Measurements from ENCODE around the gene YY1.
A peak's percentile ranks its signal among the peaks of the same experiment; 100 is the strongest.

YY1 gene

DNA sequence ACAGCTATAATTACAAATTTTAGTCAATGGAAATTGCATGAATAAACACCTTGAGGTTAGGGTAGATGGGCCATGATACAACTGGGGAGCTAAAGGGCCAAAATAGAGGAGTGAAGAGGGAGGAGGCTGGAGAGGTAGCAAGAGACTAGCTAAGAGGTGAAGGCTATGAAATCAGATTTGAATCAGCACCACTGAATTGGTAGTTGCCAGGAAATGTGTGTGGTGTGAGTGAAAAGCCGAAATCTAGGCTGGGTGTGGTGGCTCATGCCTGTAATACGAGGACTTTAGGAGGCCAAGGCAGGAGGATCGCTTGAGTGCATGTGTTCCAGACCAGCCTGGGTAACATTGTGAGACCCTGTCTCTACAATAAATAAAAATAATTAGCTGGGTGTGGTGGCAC lies 22.7 kb downstream of the YY1 start:
- 0 out of 2 replicates have a peak overlapping the region, but pooled peaks have one; percentile 18 for H3K27ac ChIP-seq
- TF ChIP-seq CTCF (conservative IDR thresholded peaks at IDR 0.05; ENCODE audit: low read depth) = no peak
- no peak for DNase-seq (ENCODE audit: low spot score)
- CTCF ChIA-PET = interaction anchor here (0.9 kb wide), 2 partner anchors 15 to 603 kb away, joined by 4 to 7 read pairs; no protein-coding TSS in a partner anchor
- POLR2A ChIA-PET (ENCODE audit: low non-redundant PET) = no interaction called here

DNA sequence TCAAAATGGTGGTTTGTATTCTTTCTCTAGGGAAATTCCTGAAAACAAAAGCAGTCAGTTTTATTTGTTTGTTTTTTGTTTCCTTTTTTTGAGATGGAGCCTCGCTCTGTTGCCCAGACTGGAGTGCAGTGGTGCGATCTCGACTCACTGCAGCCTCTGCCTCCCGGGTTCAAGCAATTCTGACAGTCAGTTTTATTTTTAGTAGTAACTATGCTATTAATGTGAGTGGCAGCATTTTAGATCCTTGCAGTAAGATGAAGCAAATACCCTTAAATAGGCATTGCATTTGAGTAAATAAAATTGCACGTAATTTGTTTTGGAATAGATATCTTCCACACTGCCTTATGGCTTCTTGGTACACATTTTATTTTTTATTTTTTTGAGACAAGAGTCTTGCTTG lies 23.6 kb downstream of the YY1 start:
- TF ChIP-seq CTCF (conservative IDR thresholded peaks at IDR 0.05; ENCODE audit: low read depth) = no peak
- H3K27ac ChIP-seq = peak overlapping the region; percentile 37
- ChIA-PET CTCF (interaction anchor here (0.9 kb wide), 1 partner anchor 604 kb away, joined by 7 read pairs; no protein-coding TSS in a partner anchor), POLR2A (ENCODE audit: low non-redundant PET) (no interaction called here)
- no peak for DNase-seq (ENCODE audit: low spot score)

GRCh38 chr14:100263141-100263540 lies 24.2 kb downstream of the YY1 start:
- no peak for TF ChIP-seq CTCF (conservative IDR thresholded peaks at IDR 0.05; ENCODE audit: low read depth)
- H3K27ac ChIP-seq = peak overlapping the region; percentile 37
- no peak for DNase-seq (ENCODE audit: low spot score)
- ChIA-PET POLR2A (ENCODE audit: low non-redundant PET) (no interaction called here), CTCF (interaction anchor here (0.9 to 1.2 kb wide), 2 partner anchors 17 to 23 kb away, joined by 6 read pairs; no protein-coding TSS in a partner anchor)

GRCh38 chr14:100267990-100268389 lies 29.0 kb downstream of the YY1 start:
- no peak for TF ChIP-seq CTCF (conservative IDR thresholded peaks at IDR 0.05; ENCODE audit: low read depth)
- POLR2A ChIA-PET (ENCODE audit: low non-redundant PET) = no interaction called here
- no peak for DNase-seq (ENCODE audit: low spot score)
- H3K27ac ChIP-seq = no peak overlapping the region
- CTCF ChIA-PET = interaction anchor here (1.3 kb wide), 1 partner anchor 14 kb away, joined by 3 read pairs; no protein-coding TSS in a partner anchor

GRCh38 chr14:100268591-100269207 lies 29.8 kb downstream of the YY1 start:
- no peak for DNase-seq (ENCODE audit: low spot score)
- no peak for TF ChIP-seq CTCF (conservative IDR thresholded peaks at IDR 0.05; ENCODE audit: low read depth)
- CTCF ChIA-PET = interaction anchor here (0.6 kb wide), 2 partner anchors 75 to 169 kb away, joined by 3 read pairs; no protein-coding TSS in a partner anchor
- POLR2A ChIA-PET (ENCODE audit: low non-redundant PET) = no interaction called here
- no peak overlapping the region for H3K27ac ChIP-seq

DNA sequence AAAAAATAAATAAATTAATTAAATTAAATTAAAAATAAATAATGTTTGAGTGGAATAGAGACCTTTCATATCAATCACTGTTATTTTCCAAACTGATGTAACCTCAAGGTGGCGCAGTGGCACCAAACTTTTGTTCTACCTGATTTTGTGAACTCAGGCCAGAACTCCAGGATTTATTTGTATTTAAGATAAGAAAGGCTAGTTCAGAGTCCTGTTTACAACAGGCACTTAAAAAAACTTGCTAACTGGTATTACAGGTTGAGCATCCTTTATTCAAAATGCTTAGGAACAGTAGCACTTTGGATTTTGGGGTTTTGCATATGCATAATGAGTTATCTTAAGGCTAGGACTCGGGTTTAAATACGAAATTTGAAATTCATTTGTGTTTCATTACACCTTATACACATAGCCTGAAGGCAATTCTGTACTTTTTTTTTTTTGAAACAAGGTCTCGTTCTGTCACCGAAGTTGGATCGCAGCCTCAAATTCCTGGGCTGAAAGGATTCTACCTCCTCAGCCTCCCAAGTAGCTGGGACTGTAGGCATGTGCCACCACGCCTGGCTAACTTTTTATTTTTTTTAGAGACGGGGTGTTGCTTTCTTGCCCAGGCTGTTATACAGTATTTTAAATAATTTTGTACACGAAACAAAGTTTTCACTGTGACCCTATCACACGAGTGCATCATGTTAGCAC lies 32.4 kb downstream of the YY1 start:
- peak; percentile 45 for TF ChIP-seq CTCF (conservative IDR thresholded peaks at IDR 0.05; ENCODE audit: low read depth)
- DNase-seq (ENCODE audit: low spot score) = no peak
- CTCF ChIA-PET = interaction anchor here (0.7 to 3.5 kb wide), 2 partner anchors 14 to 67 kb away, joined by 3 to 13 read pairs; no protein-coding TSS in a partner anchor
- POLR2A ChIA-PET (ENCODE audit: low non-redundant PET) = no interaction called here
- no peak overlapping the region for H3K27ac ChIP-seq

All from RWPE1 (cell line).